ENCODE measurements around the gene SLIT3. TPM values are rescaled to one million over a fixed set of nuclear protein-coding genes. Genes with fewer than 3 reads are reported as not detected.

The SLIT3 gene
- total RNA-seq, 4 donors from 2014 or later, result 41.1 to 86.6 (median 62.7) TPM

- TF ChIP-seq EP300 (IDR thresholded peaks at IDR 0.05) (no peak), POLR2A (IDR thresholded peaks at IDR 0.05; ENCODE audit: low read depth) (no peak), POLR2AphosphoS5 (IDR thresholded peaks at IDR 0.05) (no peak), CTCF (IDR thresholded peaks at IDR 0.05) (no peak)
- no peak overlapping the region for H3K27ac ChIP-seq (replicated peaks in 1 of 4)
- H3K9me3 ChIP-seq, result no peaks in the 10 kb centered on the region
- 87% methylated on average over 5 of the region's 5 CpGs for WGBS
- peaks cover 0 to 4% (median 0%) of the 10 kb centered on the region in 4 donors for H3K4me1 ChIP-seq
- no peaks in the 10 kb centered on the region for H3K36me3 ChIP-seq
- no peak for DNase-seq (ENCODE audit: extremely low spot score)
- no peak overlapping the region for H3K4me3 ChIP-seq
- H3K27me3 ChIP-seq, result no peaks in the 10 kb centered on the region
- intact Hi-C loops (cut with DNase I), result no loop called here
These were observed 360.9 kb downstream of the SLIT3 start for GRCh38 chr5:168939887-168940544.

DNA sequence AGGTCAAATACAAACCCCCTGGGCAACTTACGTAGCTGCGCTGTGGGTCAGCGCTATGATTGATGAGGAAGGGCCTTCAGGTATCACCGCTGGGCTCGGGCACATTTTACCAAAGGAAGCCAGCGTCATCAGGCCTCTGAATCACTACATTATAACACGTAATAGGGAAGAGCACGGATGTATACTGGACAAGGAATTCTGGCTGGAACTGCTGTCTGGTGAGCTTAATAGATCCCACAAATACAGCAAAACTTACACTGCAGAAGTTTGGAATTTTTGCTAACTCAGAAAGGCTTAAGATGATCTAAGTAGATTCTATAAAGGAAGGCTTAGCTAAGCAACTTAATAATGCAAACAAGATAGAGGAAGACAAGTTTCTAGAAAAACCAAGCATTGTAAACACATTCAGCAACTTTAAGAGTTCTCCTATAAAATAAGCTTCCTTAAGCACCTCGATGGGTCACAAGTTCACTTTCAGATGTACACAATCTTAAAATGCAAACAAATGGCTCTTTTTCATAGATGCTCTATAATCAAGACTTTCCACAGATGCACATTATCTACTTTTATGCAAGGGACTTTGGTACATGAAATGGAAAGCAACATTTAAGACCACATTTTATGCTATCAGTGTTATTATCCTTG, 361.7 kb downstream of the SLIT3 start:
- intact Hi-C loops (cut with DNase I), result no loop called here
- 89% methylated on average over 9 of the region's 9 CpGs for WGBS
- peaks cover 0 to 4% (median 0%) of the 10 kb centered on the region in 4 donors for H3K4me1 ChIP-seq

GRCh38 chr5:168936511-168936910, 364.4 kb downstream of the SLIT3 start:
- Histone ChIP-seq H3K27me3 (no peaks in the 10 kb centered on the region), H3K27ac (replicated peaks in 1 of 4) (no peak overlapping the region), H3K36me3 (no peaks in the 10 kb centered on the region), H3K9me3 (no peaks in the 10 kb centered on the region), H3K4me1 (peaks cover 0 to 4% (median 0%) of the 10 kb centered on the region in 4 donors), H3K4me3 (no peak overlapping the region)
- TF ChIP-seq POLR2A (IDR thresholded peaks at IDR 0.05; ENCODE audit: low read depth), result no peak
- no peak for TF ChIP-seq CTCF (IDR thresholded peaks at IDR 0.05)
- TF ChIP-seq EP300 (IDR thresholded peaks at IDR 0.05), result no peak
- TF ChIP-seq POLR2AphosphoS5 (IDR thresholded peaks at IDR 0.05), result no peak
- DNase-seq (ENCODE audit: extremely low spot score), result no peak
- 88% methylated on average over 7 of the region's 7 CpGs for WGBS
- intact Hi-C loops (cut with DNase I), result no loop called here

More for the DNA sequence above, 361.7 kb downstream of the SLIT3 start:
- TF ChIP-seq CTCF (IDR thresholded peaks at IDR 0.05) (no peak), EP300 (IDR thresholded peaks at IDR 0.05) (no peak), POLR2AphosphoS5 (IDR thresholded peaks at IDR 0.05) (no peak), POLR2A (IDR thresholded peaks at IDR 0.05; ENCODE audit: low read depth) (no peak)
- H3K27ac ChIP-seq (replicated peaks in 1 of 4), result no peak overlapping the region
- no peak for DNase-seq (ENCODE audit: extremely low spot score)
- no peaks in the 10 kb centered on the region for H3K9me3 ChIP-seq
- H3K36me3 ChIP-seq, result no peaks in the 10 kb centered on the region
- no peaks in the 10 kb centered on the region for H3K27me3 ChIP-seq
- H3K4me3 ChIP-seq, result no peak overlapping the region

GRCh38 chr5:168935183-168935582, 365.8 kb downstream of the SLIT3 start:
- no peak for DNase-seq (ENCODE audit: extremely low spot score)
- intact Hi-C loops (cut with DNase I), result no loop called here
- no peaks in the 10 kb centered on the region for H3K9me3 ChIP-seq
- no peak overlapping the region for H3K27ac ChIP-seq (replicated peaks in 1 of 4)
- no peak for TF ChIP-seq POLR2AphosphoS5 (IDR thresholded peaks at IDR 0.05)
- TF ChIP-seq CTCF (IDR thresholded peaks at IDR 0.05), result no peak
- TF ChIP-seq POLR2A (IDR thresholded peaks at IDR 0.05; ENCODE audit: low read depth), result no peak
- no peak for TF ChIP-seq EP300 (IDR thresholded peaks at IDR 0.05)
- 100% methylated on average over 2 of the region's 2 CpGs for WGBS
- no peaks in the 10 kb centered on the region for H3K27me3 ChIP-seq
- H3K4me3 ChIP-seq, result no peak overlapping the region
- H3K36me3 ChIP-seq, result no peaks in the 10 kb centered on the region
- H3K4me1 ChIP-seq, result peaks cover 0 to 4% (median 0%) of the 10 kb centered on the region in 4 donors

All from esophagus muscularis mucosa (tissue), 4 donors.